Liver (tissue), 9 donors: ENCODE data around the gene RAD51B. TPM values are rescaled to one million over a fixed set of nuclear protein-coding genes. Genes with fewer than 3 reads are reported as not detected.

ENCODE experiments used
- DNase-seq: peaks from one replicate; pipeline ENCODE4 v3.0.0-alpha.2; 2017; ENCODE audit warnings: low spot score
- H3K27ac ChIP-seq, 2 donors: one replicate each; pipeline ENCODE4 v1.7.0; 2013; ENCODE audit warnings: inconsistent platforms in 2 of 2, low read length in 2 of 2, control low read depth in 1 of 2, low read depth in 1 of 2, mild to moderate bottlenecking in 1 of 2
- H3K27me3 ChIP-seq, 4 donors: one replicate each; pipeline versions ENCODE4 v1.6.1 to v1.7.0; 2013; ENCODE audit warnings: low read length in 3 of 4, inconsistent platforms in 1 of 4, mild to moderate bottlenecking in 1 of 4, moderate library complexity in 1 of 4; ENCODE audit not compliant: control insufficient read depth in 4 of 4, insufficient read depth in 4 of 4
- H3K36me3 ChIP-seq, 4 donors: one replicate each; pipeline versions ENCODE4 v1.6.1 to v1.7.0; 2013; ENCODE audit warnings: low read length in 3 of 4, mild to moderate bottlenecking in 3 of 4, low read depth in 1 of 4, moderate library complexity in 1 of 4; ENCODE audit not compliant: control insufficient read depth in 4 of 4, insufficient read depth in 3 of 4
- H3K4me1 ChIP-seq, 4 donors: one replicate each; pipeline versions ENCODE4 v1.6.1 to v1.7.0; 2013; ENCODE audit warnings: low read length in 3 of 4, mild to moderate bottlenecking in 3 of 4, moderate library complexity in 1 of 4; ENCODE audit not compliant: control insufficient read depth in 4 of 4, insufficient read depth in 4 of 4
- H3K4me3 ChIP-seq, 3 donors: one replicate each; pipeline versions ENCODE4 v1.6.1 to v1.7.0; 2013; ENCODE audit warnings: low read length in 3 of 3, control low read depth in 1 of 3, low read depth in 1 of 3, mild to moderate bottlenecking in 1 of 3
- H3K9ac ChIP-seq, 2 donors: one replicate each; pipeline ENCODE4 v1.7.0; 2013; ENCODE audit warnings: low read length in 2 of 2, mild to moderate bottlenecking in 2 of 2, moderate library complexity in 2 of 2, control low read depth in 1 of 2, low read depth in 1 of 2
- H3K9me3 ChIP-seq, 4 donors: one replicate each; pipeline versions ENCODE4 v1.6.1 to v1.7.0; 2013; ENCODE audit warnings: low read length in 3 of 4; ENCODE audit not compliant: control insufficient read depth in 4 of 4
- CTCF ChIP-seq: fragments of 150-350 bp; IDR thresholded peaks from 2 replicates; pipeline ENCODE4 v1.5.1; 2017; ENCODE audit warnings: improper control_type of control experiment, low read depth, low read length; ENCODE audit not compliant: missing input control
- EGR1 ChIP-seq, 2 donors: IDR thresholded peaks; 2 replicates each; pipeline ENCODE4 v1.6.1; 2016 to 2018; ENCODE audit warnings: antibody characterized with exemption in 2 of 2, low read depth in 2 of 2
- FOXA1 ChIP-seq: IDR thresholded peaks from 2 replicates; pipeline ENCODE4 v1.6.1; 2016; ENCODE audit warnings: antibody characterized with exemption
- FOXA2 ChIP-seq: IDR thresholded peaks from 2 replicates; pipeline ENCODE4 v1.6.1; 2016; ENCODE audit warnings: antibody characterized with exemption
- GABPA ChIP-seq, 2 donors: IDR thresholded peaks in 1 of 2; conservative IDR thresholded peaks in 1 of 2; 2 replicates each; pipeline ENCODE4 v1.6.1; 2016; ENCODE audit warnings: antibody characterized with exemption in 2 of 2, mild to moderate bottlenecking in 1 of 2, moderate library complexity in 1 of 2
- HNF4A ChIP-seq, 2 donors: conservative IDR thresholded peaks; 2 replicates each; pipeline ENCODE4 v1.6.1; 2016; ENCODE audit warnings: antibody characterized with exemption in 2 of 2, mild to moderate bottlenecking in 2 of 2
- HNF4G ChIP-seq: IDR thresholded peaks from 2 replicates; pipeline ENCODE4 v1.6.1; 2016; ENCODE audit warnings: antibody characterized with exemption
- JUND ChIP-seq, 2 donors: IDR thresholded peaks; 2 replicates each; pipeline ENCODE4 v1.6.1; 2016; ENCODE audit warnings: antibody characterized with exemption in 2 of 2
- MAX ChIP-seq: IDR thresholded peaks from 2 replicates; pipeline ENCODE4 v1.6.1; 2016; ENCODE audit warnings: antibody characterized with exemption
- NR2F2 ChIP-seq: IDR thresholded peaks from 2 replicates; pipeline ENCODE4 v1.6.1; 2016; ENCODE audit warnings: antibody characterized with exemption
- RAD21 ChIP-seq, 2 donors: IDR thresholded peaks; 2 replicates each; pipeline ENCODE4 v1.6.1; 2016; ENCODE audit warnings: antibody characterized with exemption in 2 of 2, mild to moderate bottlenecking in 2 of 2
- REST ChIP-seq: IDR thresholded peaks from 2 replicates; pipeline ENCODE4 v1.6.1; 2016; ENCODE audit warnings: antibody characterized with exemption, mild to moderate bottlenecking
- RXRA ChIP-seq, 2 donors: IDR thresholded peaks; 2 replicates each; pipeline ENCODE4 v1.6.1; 2017 to 2018; ENCODE audit warnings: antibody characterized with exemption in 2 of 2, mild to moderate bottlenecking in 1 of 2
- SP1 ChIP-seq: IDR thresholded peaks from 2 replicates; pipeline ENCODE4 v1.6.1; 2018; ENCODE audit warnings: antibody characterized with exemption, mild to moderate bottlenecking
- TAF1 ChIP-seq: conservative IDR thresholded peaks from 2 replicates; pipeline ENCODE4 v1.6.1; 2016; ENCODE audit warnings: antibody characterized with exemption, mild to moderate bottlenecking
- YY1 ChIP-seq: IDR thresholded peaks from 2 replicates; pipeline ENCODE4 v1.6.1; 2016; ENCODE audit warnings: antibody characterized with exemption, mild to moderate bottlenecking
- ZBTB33 ChIP-seq: IDR thresholded peaks from 2 replicates; pipeline ENCODE4 v1.6.1; 2016; ENCODE audit warnings: antibody characterized with exemption
- WGBS: extraction: QIAGEN DNeasy Blood & Tissue Kit; methylation state at CpG from one replicate; pipeline ENCODE4 v1.1.7; 2013; 5-methylcytosine and 5-hydroxymethylcytosine counted together
- polyA plus RNA-seq, 2 donors: library from polyadenylated mRNA; stranded (reverse) in 1 of 2; unstranded in 1 of 2; fragments of 200-250 nt in 1 of 2; fragments of >200 nt in 1 of 2; fragmentation: Nextera tagmentation in 1 of 2; extraction: Ambion mirVana in 1 of 2; gene quantifications; one replicate each; pipeline versions ENCODE4 v1.2.1 to v1.2.3, GENCODE V29; 2013 to 2015
- total RNA-seq, 2 donors: library from RNA; depleted of rRNA; stranded (reverse); fragments of >200 nt; gene quantifications; one replicate each; pipeline ENCODE4 v1.2.3, GENCODE V29; 2014
- TF ChIP-seq, protein P1 (sequence below): IDR thresholded peaks from 2 replicates; pipeline ENCODE4 v1.6.1; 2016; ENCODE audit warnings: antibody characterized with exemption
- donor health status: healthy.
- donor health status: healthy.
- donor health status: healthy.
- donor health status: healthy.
- donor health status: healthy.

The RAD51B gene
- total and polyA plus RNA-seq, 4 donors, result 0.81 to 12.9 (median 2.4) TPM

- Histone ChIP-seq H3K4me3 (no peak overlapping the region), H3K27ac (no peak overlapping the region), H3K4me1 (no peaks in the 10 kb centered on the region), H3K9ac (no peak overlapping the region), H3K36me3 (no peaks in the 10 kb centered on the region), H3K9me3 (no peaks in the 10 kb centered on the region), H3K27me3 (no peaks in the 10 kb centered on the region)
- no peak for DNase-seq
- 89% methylated on average over 3 of the region's 3 CpGs for WGBS
- no peak for TF ChIP-seq HNF4G
- TF ChIP-seq HNF4A (conservative IDR thresholded peaks at IDR 0.05), result no peak
- TF ChIP-seq, protein P1, sequence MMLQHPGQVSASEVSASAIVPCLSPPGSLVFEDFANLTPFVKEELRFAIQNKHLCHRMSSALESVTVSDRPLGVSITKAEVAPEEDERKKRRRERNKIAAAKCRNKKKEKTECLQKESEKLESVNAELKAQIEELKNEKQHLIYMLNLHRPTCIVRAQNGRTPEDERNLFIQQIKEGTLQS, result no peak
- no peak for TF ChIP-seq SP1
- TF ChIP-seq RXRA (IDR thresholded peaks at IDR 0.05), result no peak
- TF ChIP-seq TAF1, result no peak
- no peak for TF ChIP-seq YY1
- no peak for TF ChIP-seq REST
- TF ChIP-seq NR2F2, result no peak
These were observed 171.0 kb downstream of the RAD51B start for GRCh38 chr14:67990576-67990975.

- Histone ChIP-seq H3K9ac (no peak overlapping the region), H3K9me3 (no peaks in the 10 kb centered on the region), H3K4me3 (no peak overlapping the region), H3K27ac (no peak overlapping the region), H3K36me3 (no peaks in the 10 kb centered on the region), H3K4me1 (no peaks in the 10 kb centered on the region), H3K27me3 (no peaks in the 10 kb centered on the region)
- TF ChIP-seq HNF4A (conservative IDR thresholded peaks at IDR 0.05) (no peak), NR2F2 (no peak), YY1 (no peak), GABPA (IDR thresholded peaks at IDR 0.05 in 1 of 2, conservative IDR thresholded peaks at IDR 0.05 in 1 of 2) (no peak), EGR1 (IDR thresholded peaks at IDR 0.05; ENCODE audit: low read depth in 2 of 2) (no peak), ZBTB33 (no peak), CTCF (no peak), MAX (no peak), FOXA1 (no peak), REST (no peak), TAF1 (no peak), RXRA (IDR thresholded peaks at IDR 0.05) (no peak), SP1 (no peak), HNF4G (no peak), JUND (IDR thresholded peaks at IDR 0.05) (no peak), FOXA2 (no peak), RAD21 (IDR thresholded peaks at IDR 0.05) (no peak)
- DNase-seq, result no peak
These were observed 175.0 kb downstream of the RAD51B start for GRCh38 chr14:67994531-67994930.
